ENCODE measurements around the gene MVD. TPM values are rescaled to one million over a fixed set of nuclear protein-coding genes. Genes with fewer than 3 reads are reported as not detected.

The MVD gene
- total and polyA plus RNA-seq, 2 of the 13 experiments (the other 11 are each of a cell fraction or from before 2014, with no cell fraction given), result 28.1 to 187 TPM

- 0 out of 2 replicates have a peak, but pooled peaks have one; percentile 50 for TF ChIP-seq ZBTB26 (CRISPR knock-in tag; IDR thresholded peaks at IDR 0.05; ENCODE audit: borderline replicate concordance)
- no peak for TF ChIP-seq ZNF468 (CRISPR knock-in tag; IDR thresholded peaks at IDR 0.05)
- TF ChIP-seq ARID5B (CRISPR knock-in tag; IDR thresholded peaks at IDR 0.05), result no peak
- no peak for TF ChIP-seq ZNF546 (CRISPR knock-in tag; conservative IDR thresholded peaks at IDR 0.05)
- TF ChIP-seq CSRNP2 (CRISPR knock-in tag; conservative IDR thresholded peaks at IDR 0.05; ENCODE audit: low read depth), result no peak
- no peak for TF ChIP-seq MAF1 (CRISPR knock-in tag; IDR thresholded peaks at IDR 0.05; ENCODE audit: borderline replicate concordance)
- no peak for TF ChIP-seq RFX5 (IDR thresholded peaks at IDR 0.05; ENCODE audit: low read depth, low read length)
- TF ChIP-seq CBX2 (IDR thresholded peaks at IDR 0.05; ENCODE audit: low read depth, low read length), result no peak
- TF ChIP-seq CBX2 (CRISPR knock-in tag; IDR thresholded peaks at IDR 0.05; ENCODE audit: low read depth), result no peak
- no peak for TF ChIP-seq MAX (IDR thresholded peaks at IDR 0.05)
- TF ChIP-seq SYNCRIP (IDR thresholded peaks at IDR 0.05; ENCODE audit: insufficient read depth, low read depth, low read length), result no peak
- 0 out of 2 replicates have a peak, but pooled peaks have one; percentile 15 for TF ChIP-seq AHR (CRISPR knock-in tag; IDR thresholded peaks at IDR 0.05)
- TF ChIP-seq, protein P1, sequence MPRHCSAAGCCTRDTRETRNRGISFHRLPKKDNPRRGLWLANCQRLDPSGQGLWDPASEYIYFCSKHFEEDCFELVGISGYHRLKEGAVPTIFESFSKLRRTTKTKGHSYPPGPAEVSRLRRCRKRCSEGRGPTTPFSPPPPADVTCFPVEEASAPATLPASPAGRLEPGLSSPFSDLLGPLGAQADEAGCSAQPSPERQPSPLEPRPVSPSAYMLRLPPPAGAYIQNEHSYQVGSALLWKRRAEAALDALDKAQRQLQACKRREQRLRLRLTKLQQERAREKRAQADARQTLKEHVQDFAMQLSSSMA (CRISPR knock-in tag; IDR thresholded peaks at IDR 0.05), result no peak
- TF ChIP-seq ZNF775 (CRISPR knock-in tag; IDR thresholded peaks at IDR 0.05; ENCODE audit: borderline replicate concordance), result no peak
- no peak for TF ChIP-seq CEBPG (CRISPR knock-in tag; IDR thresholded peaks at IDR 0.05)
- TF ChIP-seq, protein P2, sequence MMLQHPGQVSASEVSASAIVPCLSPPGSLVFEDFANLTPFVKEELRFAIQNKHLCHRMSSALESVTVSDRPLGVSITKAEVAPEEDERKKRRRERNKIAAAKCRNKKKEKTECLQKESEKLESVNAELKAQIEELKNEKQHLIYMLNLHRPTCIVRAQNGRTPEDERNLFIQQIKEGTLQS (CRISPR knock-in tag; IDR thresholded peaks at IDR 0.05), result no peak
- no peak for TF ChIP-seq RFXAP (CRISPR knock-in tag; IDR thresholded peaks at IDR 0.05; ENCODE audit: borderline replicate concordance)
- no peak for TF ChIP-seq MTF2 (CRISPR knock-in tag; IDR thresholded peaks at IDR 0.05; ENCODE audit: borderline replicate concordance)
- TF ChIP-seq ZBTB7B (CRISPR knock-in tag; IDR thresholded peaks at IDR 0.05), result no peak; the same call in 1 of the 2 replicates
- TF ChIP-seq PRMT3 (CRISPR knock-in tag; IDR thresholded peaks at IDR 0.05; ENCODE audit: borderline replicate concordance, low read depth), result 0 out of 2 replicates have a peak, but pooled peaks have one; percentile 89
- no peak for TF ChIP-seq MED8 (CRISPR knock-in tag; IDR thresholded peaks at IDR 0.05; ENCODE audit: insufficient replicate concordance)
- TF ChIP-seq ZSCAN21 (CRISPR knock-in tag; IDR thresholded peaks at IDR 0.05; ENCODE audit: borderline replicate concordance), result no peak
- TF ChIP-seq KLF16 (CRISPR knock-in tag; IDR thresholded peaks at IDR 0.05), result no peak
Measured at GRCh38 chr16:88662222-88662842, 559 bp downstream of the MVD start (continued).

Measured in HepG2 (cell line).